MM.1S (cell line): ENCODE results near the gene PCDH9.

Experiments used
- DNase-seq: peaks from one replicate; pipeline ENCODE4 v3.0.0-alpha.2; 2015
- H2AFZ ChIP-seq: fragments of 300-600 bp; sonication (generic); 2 replicates; pipeline ENCODE4 v1.6.0; 2016; ENCODE audit warnings: antibody characterized with exemption, low read length
- H3F3A ChIP-seq: fragments of 300-600 bp; sonication (generic); 2 replicates; pipeline ENCODE4 v1.6.1; 2016; ENCODE audit warnings: mild to moderate bottlenecking, antibody characterized with exemption, low read length, moderate library complexity, mixed read lengths; ENCODE audit not compliant: insufficient read depth
- H3K27ac ChIP-seq: fragments of 300-600 bp; sonication (generic); 2 replicates; pipeline ENCODE4 v1.5.1; 2016; ENCODE audit warnings: mild to moderate bottlenecking, low read length
- H3K27me3 ChIP-seq: fragments of 300-600 bp; sonication (generic); replicated peaks from 2 replicates; pipeline ENCODE4 v1.6.0; 2016; ENCODE audit warnings: low read length; ENCODE audit not compliant: insufficient read depth
- H3K36me3 ChIP-seq: fragments of 300-600 bp; sonication (generic); replicated peaks from 2 replicates; pipeline ENCODE4 v1.6.1; 2016; ENCODE audit warnings: mild to moderate bottlenecking, low read length, mixed read lengths; ENCODE audit not compliant: insufficient read depth
- H3K4me1 ChIP-seq: fragments of 300-600 bp; sonication (generic); 2 replicates; pipeline ENCODE4 v1.6.1; 2016; ENCODE audit warnings: low read length, mixed read lengths
- H3K4me2 ChIP-seq: fragments of 300-600 bp; sonication (generic); 2 replicates; pipeline ENCODE4 v1.6.0; 2016; ENCODE audit warnings: low read depth, low read length
- H3K4me3 ChIP-seq: fragments of 300-600 bp; sonication (generic); 2 replicates; pipeline ENCODE4 v1.5.1; 2016; ENCODE audit warnings: low read length, mixed read lengths
- H3K79me2 ChIP-seq: fragments of 300-600 bp; sonication (generic); 2 replicates; pipeline ENCODE4 v1.6.1; 2016; ENCODE audit warnings: mixed run types, low read length, mixed read lengths
- H3K9ac ChIP-seq: fragments of 300-600 bp; sonication (generic); 2 replicates; pipeline ENCODE4 v1.6.1; 2016; ENCODE audit warnings: low read length, mixed read lengths
- H3K9me2 ChIP-seq: fragments of 300-600 bp; sonication (generic); replicated peaks from 2 replicates; pipeline ENCODE4 v1.6.1; 2016; ENCODE audit warnings: mild to moderate bottlenecking, low read length, mixed read lengths; ENCODE audit not compliant: insufficient read depth
- H3K9me3 ChIP-seq: fragments of 300-600 bp; sonication (generic); replicated peaks from 2 replicates; pipeline ENCODE4 v1.6.1; 2016; ENCODE audit warnings: mild to moderate bottlenecking, low read length, mixed read lengths; ENCODE audit not compliant: insufficient read depth
- H4K20me1 ChIP-seq: fragments of 300-600 bp; sonication (generic); 2 replicates; pipeline ENCODE4 v1.6.1; 2016; ENCODE audit warnings: mild to moderate bottlenecking, low read length, moderate library complexity, mixed read lengths; ENCODE audit not compliant: insufficient read depth
- CTCF ChIP-seq: fragments of 300-600 bp; sonication (generic); IDR thresholded peaks from 2 replicates; pipeline ENCODE4 v1.5.1; 2016; ENCODE audit warnings: antibody characterized with exemption, low read length, mixed read lengths
- EZH2 ChIP-seq: fragments of 300-600 bp; sonication (generic); optimal IDR thresholded peaks from 2 replicates; pipeline ENCODE3; 2017; ENCODE audit warnings: low read depth, mild to moderate bottlenecking, antibody characterized with exemption, low read length, mixed read lengths
- EZH2phosphoT487 ChIP-seq: fragments of 300-600 bp; sonication (generic); IDR thresholded peaks from 2 replicates; pipeline ENCODE4 v1.6.1; 2018; ENCODE audit warnings: antibody characterized with exemption, low read length

Gene PCDH9

GRCh38 chr13:66875264-66875663 is 354.9 kb downstream of the PCDH9 start:
- Histone ChIP-seq H3K4me3 (no peak overlapping the region), H3K9ac (no peak overlapping the region), H2AFZ (no peak overlapping the region), H3K9me2 (no peaks in the 10 kb centered on the region), H3K79me2 (no peaks in the 10 kb centered on the region), H3K36me3 (no peaks in the 10 kb centered on the region), H3K9me3 (no peaks in the 10 kb centered on the region), H4K20me1 (no peaks in the 10 kb centered on the region), H3K4me2 (no peak overlapping the region), H3K27ac (no peak overlapping the region), H3F3A (no peaks in the 10 kb centered on the region), H3K27me3 (no peaks in the 10 kb centered on the region), H3K4me1 (no peaks in the 10 kb centered on the region)
- TF ChIP-seq CTCF = no peak
- TF ChIP-seq EZH2phosphoT487 = no peak
- no peak for TF ChIP-seq EZH2
- no peak for DNase-seq

- no peaks in the 10 kb centered on the region for H3K36me3 ChIP-seq
- H3K79me2 ChIP-seq = no peaks in the 10 kb centered on the region
- H3F3A ChIP-seq = 0 out of 2 replicates have a peak, but pooled peaks cover 2% of the 10 kb centered on the region
- no peak overlapping the region for H3K4me3 ChIP-seq
- DNase-seq = peak; percentile 51
- H3K4me2 ChIP-seq = peak overlapping the region; percentile 27
- no peaks in the 10 kb centered on the region for H4K20me1 ChIP-seq
- H3K4me1 ChIP-seq = 0 out of 2 replicates have a peak, but pooled peaks cover 2% of the 10 kb centered on the region
- TF ChIP-seq EZH2 = no peak
- no peak for TF ChIP-seq CTCF
- no peak for TF ChIP-seq EZH2phosphoT487
- H2AFZ ChIP-seq = no peak overlapping the region
- H3K27me3 ChIP-seq = no peaks in the 10 kb centered on the region
- no peaks in the 10 kb centered on the region for H3K9me3 ChIP-seq
- no peaks in the 10 kb centered on the region for H3K9me2 ChIP-seq
- H3K9ac ChIP-seq = no peak overlapping the region
- peak overlapping the region; percentile 29; the same call in 1 of the 2 replicates for H3K27ac ChIP-seq
These were observed 365.5 kb downstream of the PCDH9 start for GRCh38 chr13:66864627-66865026.

GRCh38 chr13:66860878-66861417 is 369.2 kb downstream of the PCDH9 start:
- H3K4me2 ChIP-seq = no peak overlapping the region
- no peaks in the 10 kb centered on the region for H3K9me2 ChIP-seq
- H2AFZ ChIP-seq = no peak overlapping the region
- H3K79me2 ChIP-seq = no peaks in the 10 kb centered on the region
- peaks cover 6% of the 10 kb centered on the region; the same call in 1 of the 2 replicates for H3F3A ChIP-seq
- TF ChIP-seq EZH2 = no peak
- no peaks in the 10 kb centered on the region for H3K9me3 ChIP-seq
- H3K9ac ChIP-seq = no peak overlapping the region
- H3K27me3 ChIP-seq = no peaks in the 10 kb centered on the region
- no peaks in the 10 kb centered on the region for H3K36me3 ChIP-seq
- H3K4me3 ChIP-seq = no peak overlapping the region
- no peak for DNase-seq
- H4K20me1 ChIP-seq = no peaks in the 10 kb centered on the region
- H3K4me1 ChIP-seq = 0 out of 2 replicates have a peak, but pooled peaks cover 8% of the 10 kb centered on the region
- no peak overlapping the region for H3K27ac ChIP-seq
